Panc1 (cell line): ENCODE results near the gene RPS6KL1.

Experiments
- TCF7L2 ChIP-seq: IDR thresholded peaks from 2 replicates; pipeline ENCODE4 v1.6.1; 2011; ENCODE audit warnings: mild to moderate bottlenecking, low read depth, low read length, inconsistent platforms
- TF ChIP-seq, protein P1 (sequence below): fragments of 450-650 bp; IDR thresholded peaks from 2 replicates; pipeline ENCODE4 v1.5.1; 2017; ENCODE audit warnings: mild to moderate bottlenecking

DNA sequence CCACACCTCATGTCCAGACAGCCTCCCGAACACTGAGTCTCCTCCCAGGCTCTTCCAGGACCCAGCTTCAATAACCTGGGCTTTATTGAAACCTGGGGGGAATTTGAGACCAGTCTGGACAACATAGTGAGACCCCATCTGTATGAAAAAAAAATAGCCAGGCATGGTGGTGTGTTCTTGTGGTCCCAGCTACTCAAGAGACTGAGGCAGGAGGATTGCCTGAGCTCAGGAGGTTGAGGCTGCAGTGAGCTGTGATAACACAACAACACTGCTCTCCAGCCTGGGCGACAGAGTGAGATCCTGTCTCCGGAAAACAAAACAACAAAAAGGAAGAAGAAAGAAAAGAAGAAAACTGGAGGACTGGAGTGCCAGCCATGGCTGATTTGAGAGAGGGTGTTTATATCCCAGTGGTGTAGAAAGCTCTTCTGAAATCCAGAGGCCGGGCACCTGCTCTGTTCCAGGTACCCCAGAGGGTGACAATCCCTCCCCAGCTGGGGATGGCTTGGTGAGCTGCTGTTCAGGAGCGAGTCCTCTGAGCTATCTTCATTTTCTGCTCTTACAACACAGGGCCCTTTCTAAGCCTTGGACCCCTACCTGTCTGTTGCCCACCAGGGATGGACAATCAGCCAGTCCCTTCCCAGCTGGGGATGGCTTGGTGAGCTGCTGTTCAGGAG lies 38.3 kb upstream of the RPS6KL1 start:
- TF ChIP-seq, protein P1, sequence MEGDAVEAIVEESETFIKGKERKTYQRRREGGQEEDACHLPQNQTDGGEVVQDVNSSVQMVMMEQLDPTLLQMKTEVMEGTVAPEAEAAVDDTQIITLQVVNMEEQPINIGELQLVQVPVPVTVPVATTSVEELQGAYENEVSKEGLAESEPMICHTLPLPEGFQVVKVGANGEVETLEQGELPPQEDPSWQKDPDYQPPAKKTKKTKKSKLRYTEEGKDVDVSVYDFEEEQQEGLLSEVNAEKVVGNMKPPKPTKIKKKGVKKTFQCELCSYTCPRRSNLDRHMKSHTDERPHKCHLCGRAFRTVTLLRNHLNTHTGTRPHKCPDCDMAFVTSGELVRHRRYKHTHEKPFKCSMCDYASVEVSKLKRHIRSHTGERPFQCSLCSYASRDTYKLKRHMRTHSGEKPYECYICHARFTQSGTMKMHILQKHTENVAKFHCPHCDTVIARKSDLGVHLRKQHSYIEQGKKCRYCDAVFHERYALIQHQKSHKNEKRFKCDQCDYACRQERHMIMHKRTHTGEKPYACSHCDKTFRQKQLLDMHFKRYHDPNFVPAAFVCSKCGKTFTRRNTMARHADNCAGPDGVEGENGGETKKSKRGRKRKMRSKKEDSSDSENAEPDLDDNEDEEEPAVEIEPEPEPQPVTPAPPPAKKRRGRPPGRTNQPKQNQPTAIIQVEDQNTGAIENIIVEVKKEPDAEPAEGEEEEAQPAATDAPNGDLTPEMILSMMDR: no peak
- TF ChIP-seq TCF7L2: no peak
